ENCODE results near the gene CFAP299. TPM values are rescaled to one million over a fixed set of nuclear protein-coding genes. Genes with fewer than 3 reads are reported as not detected.
"Not testable (repeated sequence)": the region's sequence is repeated elsewhere in the genome, so short reads cannot be mapped to it uniquely, and the experiment has no call there.

Gene CFAP299
- total RNA-seq, 4 donors from 2014 or later: 1.2 TPM; not detected in 3

- Histone ChIP-seq H3K27me3 (no peaks in the 10 kb centered on the region), H3K36me3 (no peaks in the 10 kb centered on the region), H3K4me1 (no peaks in the 10 kb centered on the region), H3K27ac (no peak overlapping the region), H3K9me3 (no peaks in the 10 kb centered on the region), H3K4me3 (no peak overlapping the region)
- intact Hi-C loops (cut with DNase I; ENCODE audit: low total_unique reads): no loop called here
- TF ChIP-seq, protein P1, sequence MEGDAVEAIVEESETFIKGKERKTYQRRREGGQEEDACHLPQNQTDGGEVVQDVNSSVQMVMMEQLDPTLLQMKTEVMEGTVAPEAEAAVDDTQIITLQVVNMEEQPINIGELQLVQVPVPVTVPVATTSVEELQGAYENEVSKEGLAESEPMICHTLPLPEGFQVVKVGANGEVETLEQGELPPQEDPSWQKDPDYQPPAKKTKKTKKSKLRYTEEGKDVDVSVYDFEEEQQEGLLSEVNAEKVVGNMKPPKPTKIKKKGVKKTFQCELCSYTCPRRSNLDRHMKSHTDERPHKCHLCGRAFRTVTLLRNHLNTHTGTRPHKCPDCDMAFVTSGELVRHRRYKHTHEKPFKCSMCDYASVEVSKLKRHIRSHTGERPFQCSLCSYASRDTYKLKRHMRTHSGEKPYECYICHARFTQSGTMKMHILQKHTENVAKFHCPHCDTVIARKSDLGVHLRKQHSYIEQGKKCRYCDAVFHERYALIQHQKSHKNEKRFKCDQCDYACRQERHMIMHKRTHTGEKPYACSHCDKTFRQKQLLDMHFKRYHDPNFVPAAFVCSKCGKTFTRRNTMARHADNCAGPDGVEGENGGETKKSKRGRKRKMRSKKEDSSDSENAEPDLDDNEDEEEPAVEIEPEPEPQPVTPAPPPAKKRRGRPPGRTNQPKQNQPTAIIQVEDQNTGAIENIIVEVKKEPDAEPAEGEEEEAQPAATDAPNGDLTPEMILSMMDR (IDR thresholded peaks at IDR 0.05): no peak
- DNase-seq: no peak
Observed at GRCh38 chr4:80726471-80726870, 390.9 kb downstream of the CFAP299 start.

DNA sequence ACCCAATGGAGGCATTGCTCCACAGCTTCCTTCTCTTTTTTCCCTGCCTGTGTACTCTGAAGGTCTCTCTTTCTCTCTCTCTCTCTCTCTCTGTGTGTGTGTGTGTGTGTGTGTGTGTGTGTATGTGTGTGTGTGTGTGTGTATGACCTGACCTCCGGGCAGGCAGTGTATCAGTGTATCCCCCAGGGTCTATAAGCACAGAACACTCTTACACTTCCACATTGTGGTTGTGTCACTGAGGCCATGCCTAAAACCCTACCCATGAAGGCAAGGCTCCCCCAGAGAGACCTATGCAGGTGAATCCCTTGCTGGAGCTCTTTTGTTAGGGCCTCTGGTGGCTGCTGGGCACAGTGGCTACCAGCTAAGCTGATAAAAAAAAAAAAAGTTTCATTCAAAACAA is 394.6 kb downstream of the CFAP299 start:
- intact Hi-C loops (cut with DNase I; ENCODE audit: low total_unique reads): no loop called here
- no peaks in the 10 kb centered on the region for H3K36me3 ChIP-seq
- DNase-seq: no peak
- no peak overlapping the region for H3K27ac ChIP-seq
- no peaks in the 10 kb centered on the region for H3K27me3 ChIP-seq
- H3K4me1 ChIP-seq: no peaks in the 10 kb centered on the region
- H3K9me3 ChIP-seq: no peaks in the 10 kb centered on the region
- TF ChIP-seq, protein P1 (IDR thresholded peaks at IDR 0.05): no peak
- no peak for TF ChIP-seq POLR2A (IDR thresholded peaks at IDR 0.05)
- H3K4me3 ChIP-seq: no peak overlapping the region

GRCh38 chr4:80731436-80731835 is 395.9 kb downstream of the CFAP299 start:
- Histone ChIP-seq H3K27ac (no peak overlapping the region), H3K4me1 (no peaks in the 10 kb centered on the region), H3K36me3 (no peaks in the 10 kb centered on the region), H3K27me3 (no peaks in the 10 kb centered on the region), H3K4me3 (no peak overlapping the region), H3K9me3 (no peaks in the 10 kb centered on the region)
- TF ChIP-seq, protein P1 (IDR thresholded peaks at IDR 0.05): no peak
- no peak for TF ChIP-seq POLR2A (IDR thresholded peaks at IDR 0.05)
- intact Hi-C loops (cut with DNase I; ENCODE audit: low total_unique reads): no loop called here
- no peak for DNase-seq

DNA sequence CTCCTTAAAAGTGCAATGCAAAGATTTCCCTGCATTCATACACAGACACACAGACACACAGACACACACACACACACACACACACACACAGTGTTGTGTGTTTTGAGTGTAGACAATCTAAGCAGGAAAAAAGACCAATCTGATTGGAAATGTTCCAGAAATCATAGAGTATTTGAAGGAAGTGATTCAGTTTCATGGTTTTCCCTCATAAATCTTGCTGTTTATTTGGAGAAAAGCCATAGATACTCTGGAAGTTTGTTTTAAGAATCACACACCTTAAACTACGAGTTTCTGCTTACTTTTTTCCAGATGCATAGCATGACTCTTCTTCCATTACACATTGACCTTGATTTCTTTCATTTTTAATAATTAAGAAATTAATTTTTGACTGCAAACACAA is 396.5 kb downstream of the CFAP299 start:
- no peak for TF ChIP-seq POLR2A (IDR thresholded peaks at IDR 0.05)
- TF ChIP-seq, protein P1 (IDR thresholded peaks at IDR 0.05): no peak
- intact Hi-C loops (cut with DNase I; ENCODE audit: low total_unique reads): no loop called here
- no peak overlapping the region for H3K27ac ChIP-seq
- no peaks in the 10 kb centered on the region for H3K9me3 ChIP-seq
- H3K36me3 ChIP-seq: no peaks in the 10 kb centered on the region
- no peaks in the 10 kb centered on the region for H3K4me1 ChIP-seq
- DNase-seq: no peak
- H3K27me3 ChIP-seq: no peaks in the 10 kb centered on the region
- H3K4me3 ChIP-seq: no peak overlapping the region

- no peak for DNase-seq
- H3K36me3 ChIP-seq: no peaks in the 10 kb centered on the region
- no peaks in the 10 kb centered on the region for H3K27me3 ChIP-seq
- H3K27ac ChIP-seq: no peak overlapping the region
- no peaks in the 10 kb centered on the region for H3K4me1 ChIP-seq
- intact Hi-C loops (cut with DNase I; ENCODE audit: low total_unique reads): no loop called here
- no peaks in the 10 kb centered on the region for H3K9me3 ChIP-seq
- TF ChIP-seq, protein P1 (IDR thresholded peaks at IDR 0.05): no peak
- TF ChIP-seq POLR2A (IDR thresholded peaks at IDR 0.05): no peak
- no peak overlapping the region for H3K4me3 ChIP-seq
Observed at GRCh38 chr4:80740375-80740774, 404.8 kb downstream of the CFAP299 start.

DNA sequence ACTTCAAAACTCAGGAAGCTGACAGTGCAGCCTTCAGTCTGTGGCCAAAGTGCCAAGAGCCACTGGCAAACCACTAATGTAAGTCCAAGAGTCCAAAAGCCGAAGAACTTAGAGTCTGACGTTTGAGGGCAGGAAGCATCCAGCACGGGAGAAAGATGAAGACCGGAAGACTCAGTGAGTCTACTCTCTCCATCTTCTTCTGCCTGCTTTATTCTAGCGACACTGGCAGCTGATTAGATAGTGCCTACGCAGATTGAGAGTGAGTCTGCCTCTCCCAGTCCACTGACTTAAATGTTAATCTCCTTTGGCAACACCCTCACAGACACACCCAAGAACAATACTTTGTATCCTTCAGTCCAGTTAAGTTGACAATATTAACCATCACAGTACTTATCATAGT is 414.0 kb downstream of the CFAP299 start:
- H3K4me1 ChIP-seq; DNase-seq; H3K36me3 ChIP-seq; H3K27me3 ChIP-seq; H3K4me3 ChIP-seq; H3K27ac ChIP-seq; H3K9me3 ChIP-seq; intact Hi-C loops (cut with DNase I; ENCODE audit: low total_unique reads): not testable (repeated sequence)
